K562 (cell line): ENCODE measurements around the gene LIMCH1. TPM values are rescaled to one million over a fixed set of nuclear protein-coding genes. Genes with fewer than 3 reads are reported as not detected.

Experiments used
- ATAC-seq: fragments of 200-7000 bp; cut with Tn5 transposase; 3 replicates; pipeline ENCODE4 v1.9.1; 2020; ENCODE audit warnings: moderate library complexity
- BruUV-seq: library from RNA; stranded (reverse); fragments of 400-500 nt; replicated peaks from 2 replicates; lab custom pipeline; 2021; lab: Mats Ljungman, UMichigan
- CTCF ChIA-PET: fragments of 300-600 bp; formaldehyde crosslinking; extraction: SDS; loops from one replicate; lab custom pipeline; 2021; ENCODE audit warnings: low intra/inter-chr PET ratio; lab: Yijun Ruan, JAX
- POLR2A ChIA-PET: fragments of 300-600, 350-650 bp; sonication (Branson Sonifier 250); formaldehyde crosslinking; extraction: SDS; loops from one replicate; lab custom pipeline; 2021; ENCODE audit warnings: antibody characterized with exemption, inconsistent platforms; lab: Yijun Ruan, JAX
- DNase-seq, 4 experiments: peaks; one replicate each; pipeline versions ENCODE4 v3.0.0 to v3.0.0-alpha.2; 2011 to 2018; ENCODE audit warnings: low spot score in 3 of 4, mixed read lengths in 3 of 4; ENCODE audit errors: extremely low read depth in 1 of 4
- FAIRE-seq: peaks from 2 replicates; lab custom pipeline; 2011; peaks lifted over from hg19 to GRCh38; lab: Jason Lieb, UNC
- H2AFZ ChIP-seq: 2 replicates; pipeline ENCODE4 v1.6.0; 2011; ENCODE audit warnings: low read depth, low read length, control low read depth, inconsistent platforms
- H3K27ac ChIP-seq: fragments of 200-600 bp; 3 replicates; pipeline ENCODE4 v1.8.0; 2011; ENCODE audit warnings: low read depth, mild to moderate bottlenecking, control low read depth, inconsistent platforms, low read length, moderate library complexity, mixed read lengths; ENCODE audit errors: extremely low read depth
- H3K27me3 ChIP-seq, 2 experiments: fragments of 300-600 bp in 1 of 2; 2 replicates in 1 of 2; 3 replicates in 1 of 2; pipeline versions ENCODE4 v1.6.0 to v1.8.0; 2011; ENCODE audit warnings: inconsistent platforms in 2 of 2, low read length in 2 of 2, mild to moderate bottlenecking in 1 of 2, mixed read lengths in 1 of 2, moderate library complexity in 1 of 2; ENCODE audit not compliant: control insufficient read depth in 2 of 2, insufficient read depth in 2 of 2
- H3K36me3 ChIP-seq: fragments of 300-600 bp; 3 replicates; pipeline ENCODE4 v1.8.0; 2011; ENCODE audit warnings: mild to moderate bottlenecking, low read length, inconsistent platforms; ENCODE audit not compliant: control insufficient read depth, insufficient read depth
- H3K4me1 ChIP-seq, 2 experiments: fragments of 200-600 bp in 1 of 2; replicated peaks in 1 of 2; 2 replicates in 1 of 2; 3 replicates in 1 of 2; pipeline versions ENCODE4 v1.5.1 to v1.8.0; 2011; ENCODE audit warnings: inconsistent platforms in 2 of 2, low read length in 2 of 2, mild to moderate bottlenecking in 1 of 2, mixed read lengths in 1 of 2, moderate library complexity in 1 of 2; ENCODE audit not compliant: control insufficient read depth in 2 of 2, insufficient read depth in 2 of 2
- H3K4me2 ChIP-seq: 2 replicates; pipeline ENCODE4 v1.6.1; 2011; ENCODE audit warnings: low read length, control low read depth, inconsistent platforms, mixed read lengths; ENCODE audit not compliant: insufficient read depth
- H3K4me3 ChIP-seq: fragments of 200-600 bp; sonication (generic), shearing (Covaris generic); 2 replicates; pipeline ENCODE4 v1.5.1; 2016; ENCODE audit warnings: control low read depth, inconsistent platforms
- H3K79me2 ChIP-seq: fragments of 200-600 bp; 3 replicates; pipeline ENCODE4 v1.8.0; 2011; ENCODE audit warnings: low read length, inconsistent platforms; ENCODE audit not compliant: control insufficient read depth, insufficient read depth
- H3K9ac ChIP-seq, 2 experiments: 2 replicates each; pipeline versions ENCODE4 v1.6.0 to v1.6.1; 2011; ENCODE audit warnings: low read depth in 2 of 2, low read length in 2 of 2, control low read depth in 1 of 2, inconsistent platforms in 1 of 2, mild to moderate bottlenecking in 1 of 2, mixed read lengths in 1 of 2; ENCODE audit not compliant: insufficient read depth in 1 of 2
- H3K9me1 ChIP-seq: one replicate; pipeline ENCODE4 v1.6.0; 2011; ENCODE audit warnings: inconsistent platforms, mild to moderate bottlenecking, low read length, moderate library complexity; ENCODE audit not compliant: control insufficient read depth, insufficient read depth
- H3K9me3 ChIP-seq: replicated peaks from 2 replicates; pipeline ENCODE4 v1.5.1; 2011; ENCODE audit warnings: low read depth, low read length, inconsistent platforms; ENCODE audit not compliant: control insufficient read depth, insufficient read depth
- H4K20me1 ChIP-seq: replicated peaks from 2 replicates; pipeline ENCODE4 v1.6.1; 2011; ENCODE audit warnings: low read length, inconsistent platforms, mixed read lengths; ENCODE audit not compliant: control insufficient read depth, insufficient read depth
- CBFB ChIP-seq: sonication (generic); formaldehyde crosslinking; IDR thresholded peaks from 2 replicates; pipeline ENCODE4 v1.4.0; 2020; ENCODE audit warnings: mild to moderate bottlenecking, missing genetic modification reagents
- CHD1 ChIP-seq: fragments of 200-600 bp; sonication (generic); IDR thresholded peaks from one replicate; pipeline ENCODE4 v1.6.1; 2012; ENCODE audit warnings: mild to moderate bottlenecking, moderate library complexity, low read length, inconsistent platforms
- HDAC1 ChIP-seq, 2 experiments: fragments of 450-650 bp; IDR thresholded peaks; 2 replicates each; pipeline ENCODE4 v1.6.1; 2016 to 2017; ENCODE audit warnings: inconsistent platforms in 1 of 2, mild to moderate bottlenecking in 1 of 2, moderate library complexity in 1 of 2
- PTBP1 ChIP-seq: fragments of 200-400 bp; formaldehyde crosslinking; IDR thresholded peaks from 2 replicates; pipeline ENCODE4 v1.6.1; 2017; ENCODE audit warnings: low read depth, low read length
- ZNF239 ChIP-seq: fragments of 250-450 bp; sonication (Bioruptor Pico); IDR thresholded peaks from 2 replicates; pipeline ENCODE4 v1.4.0; 2020; ENCODE audit warnings: mild to moderate bottlenecking
- ZNF77 ChIP-seq: fragments of 250-450 bp; sonication (Bioruptor Pico); IDR thresholded peaks from 2 replicates; pipeline ENCODE4 v1.5.0; 2020
- WGBS: fragments of 100-300 bp; shearing (Covaris generic); methylation state at CpG from one replicate; pipeline ENCODE4 v1.1.6; 2016; ENCODE audit warnings: low coverage, mixed read lengths; ENCODE audit not compliant: insufficient coverage; ENCODE audit errors: missing lambda C conversion rate; 5-methylcytosine and 5-hydroxymethylcytosine counted together
- in situ Hi-C: fragments of 300-500 bp; cut with MboI; formaldehyde crosslinking; loops from 4 replicates; pipeline ENCODE4 v1.15.0; 2018; ENCODE audit warnings: inconsistent platforms, mixed read lengths
- intact Hi-C: fragments of 100-400 bp; cut with micrococcal nuclease; formaldehyde crosslinking; loops from 2 replicates; pipeline ENCODE4 v1.14.2; 2022
- polyA plus RNA-seq, 8 experiments: library from polyadenylated mRNA; depleted of rRNA in 4 of 8; stranded (reverse) in 5 of 8; unstranded in 3 of 8; fragments of >200 nt; fragmentation: Nextera tagmentation in 2 of 8; fragmentation: Illumina TruSeq in 1 of 8; extraction: Ambion mirVana in 2 of 8; extraction: Trizol in 1 of 8; gene quantifications; 2 replicates each; pipeline versions ENCODE4 v1.2.1 to v1.2.3, GENCODE V29; 2011 to 2014; ENCODE audit warnings: inconsistent platforms in 1 of 8, missing spikeins in 1 of 8
- total RNA-seq, 7 experiments: library from RNA; depleted of rRNA in 6 of 7; stranded (reverse); fragments of >200 nt in 6 of 7; fragmentation: Illumina TruSeq in 2 of 7; extraction: Trizol in 2 of 7; gene quantifications; 2 replicates each; pipeline versions ENCODE4 v1.2.1 to v1.2.3, GENCODE V29; 2011 to 2021; ENCODE audit warnings: low replicate concordance in 1 of 7
- TF ChIP-seq, protein P1 (sequence below), 2 experiments: fragments of 450-650 bp; formaldehyde crosslinking in 1 of 2; IDR thresholded peaks; 2 replicates each; pipeline versions ENCODE4 v1.4.0 to v1.6.1; 2014 to 2020; ENCODE audit warnings: mild to moderate bottlenecking in 2 of 2, borderline replicate concordance in 1 of 2, low read depth in 1 of 2
- TF ChIP-seq, protein P2 (sequence below): fragments of 450-650 bp; IDR thresholded peaks from 2 replicates; pipeline ENCODE4 v1.6.1; 2014; ENCODE audit warnings: low read depth, mild to moderate bottlenecking, moderate library complexity, borderline replicate concordance
- TF ChIP-seq, protein P3 (sequence below), 2 experiments: IDR thresholded peaks in 1 of 2; conservative IDR thresholded peaks in 1 of 2; 2 replicates each; pipeline ENCODE4 v1.6.1; 2016; ENCODE audit warnings: low read depth in 2 of 2, mild to moderate bottlenecking in 1 of 2, missing compliant biosample characterization in 1 of 2, missing genetic modification characterization in 1 of 2, moderate library complexity in 1 of 2

The LIMCH1 gene
- total and polyA plus RNA-seq, 9 of the 15 experiments (the other 6 are each of a cell fraction or from before 2014, with no cell fraction given) = 0.35 TPM; not detected in 8

DNA sequence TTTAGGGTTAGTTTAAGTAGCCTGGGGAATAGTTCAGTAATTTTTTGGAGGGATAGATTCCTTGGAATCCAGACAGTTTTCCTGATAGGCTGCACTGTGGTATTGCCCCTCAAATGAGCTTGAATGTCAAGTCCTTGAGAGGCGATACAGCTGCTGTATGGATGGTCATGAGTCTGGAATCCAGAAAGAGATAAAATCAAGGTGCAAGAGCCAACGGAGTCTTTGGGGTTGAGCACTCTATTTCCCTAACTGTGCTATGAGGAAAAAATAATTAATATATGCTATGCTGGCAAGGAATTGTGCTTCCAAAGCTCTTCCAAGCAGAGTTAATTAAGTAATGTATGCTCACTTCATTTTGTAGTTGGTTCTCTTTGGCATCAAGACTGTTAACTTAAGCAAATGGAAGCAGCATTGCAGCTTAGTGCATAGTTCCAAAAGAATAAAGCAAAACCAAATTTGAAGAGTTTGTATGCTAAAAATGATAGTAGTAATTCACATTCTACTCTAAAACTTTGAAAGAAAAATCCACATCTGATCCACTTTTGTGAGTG, 48.8 kb downstream of the LIMCH1 start:
- WGBS = 0% methylated on average over 2 of the region's 2 CpGs
- FAIRE-seq (no peak), ATAC-seq (no peak), DNase-seq (no peak)
- POLR2A ChIA-PET = no interaction called here
- no peaks in the 10 kb centered on the region for H3K36me3 ChIP-seq
- H3K9me3 ChIP-seq = no peaks in the 10 kb centered on the region
- intact Hi-C loops = no loop called here
- no peak overlapping the region for H3K4me3 ChIP-seq
- no peak overlapping the region for H3K4me2 ChIP-seq
- BruUV-seq = no TSS peak
- no peaks in the 10 kb centered on the region for H3K9me1 ChIP-seq
- no peak overlapping the region for H3K9ac ChIP-seq
- CTCF ChIA-PET = no interaction called here
- H2AFZ ChIP-seq = no peak overlapping the region
- no peaks in the 10 kb centered on the region for H3K79me2 ChIP-seq
- no peak overlapping the region for H3K27ac ChIP-seq
- no peaks in the 10 kb centered on the region for H3K27me3 ChIP-seq
- in situ Hi-C loops = no loop called here
- H4K20me1 ChIP-seq = no peaks in the 10 kb centered on the region
- no peaks in the 10 kb centered on the region for H3K4me1 ChIP-seq
- no peak for TF ChIP-seq HDAC1 (IDR thresholded peaks at IDR 0.05)
- TF ChIP-seq, protein P1, sequence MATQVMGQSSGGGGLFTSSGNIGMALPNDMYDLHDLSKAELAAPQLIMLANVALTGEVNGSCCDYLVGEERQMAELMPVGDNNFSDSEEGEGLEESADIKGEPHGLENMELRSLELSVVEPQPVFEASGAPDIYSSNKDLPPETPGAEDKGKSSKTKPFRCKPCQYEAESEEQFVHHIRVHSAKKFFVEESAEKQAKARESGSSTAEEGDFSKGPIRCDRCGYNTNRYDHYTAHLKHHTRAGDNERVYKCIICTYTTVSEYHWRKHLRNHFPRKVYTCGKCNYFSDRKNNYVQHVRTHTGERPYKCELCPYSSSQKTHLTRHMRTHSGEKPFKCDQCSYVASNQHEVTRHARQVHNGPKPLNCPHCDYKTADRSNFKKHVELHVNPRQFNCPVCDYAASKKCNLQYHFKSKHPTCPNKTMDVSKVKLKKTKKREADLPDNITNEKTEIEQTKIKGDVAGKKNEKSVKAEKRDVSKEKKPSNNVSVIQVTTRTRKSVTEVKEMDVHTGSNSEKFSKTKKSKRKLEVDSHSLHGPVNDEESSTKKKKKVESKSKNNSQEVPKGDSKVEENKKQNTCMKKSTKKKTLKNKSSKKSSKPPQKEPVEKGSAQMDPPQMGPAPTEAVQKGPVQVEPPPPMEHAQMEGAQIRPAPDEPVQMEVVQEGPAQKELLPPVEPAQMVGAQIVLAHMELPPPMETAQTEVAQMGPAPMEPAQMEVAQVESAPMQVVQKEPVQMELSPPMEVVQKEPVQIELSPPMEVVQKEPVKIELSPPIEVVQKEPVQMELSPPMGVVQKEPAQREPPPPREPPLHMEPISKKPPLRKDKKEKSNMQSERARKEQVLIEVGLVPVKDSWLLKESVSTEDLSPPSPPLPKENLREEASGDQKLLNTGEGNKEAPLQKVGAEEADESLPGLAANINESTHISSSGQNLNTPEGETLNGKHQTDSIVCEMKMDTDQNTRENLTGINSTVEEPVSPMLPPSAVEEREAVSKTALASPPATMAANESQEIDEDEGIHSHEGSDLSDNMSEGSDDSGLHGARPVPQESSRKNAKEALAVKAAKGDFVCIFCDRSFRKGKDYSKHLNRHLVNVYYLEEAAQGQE (IDR thresholded peaks at IDR 0.05; ENCODE audit: borderline replicate concordance) = no peak
- TF ChIP-seq, protein P1 (CRISPR knock-in tag; IDR thresholded peaks at IDR 0.05; ENCODE audit: low read depth) = no peak
- TF ChIP-seq, protein P2, sequence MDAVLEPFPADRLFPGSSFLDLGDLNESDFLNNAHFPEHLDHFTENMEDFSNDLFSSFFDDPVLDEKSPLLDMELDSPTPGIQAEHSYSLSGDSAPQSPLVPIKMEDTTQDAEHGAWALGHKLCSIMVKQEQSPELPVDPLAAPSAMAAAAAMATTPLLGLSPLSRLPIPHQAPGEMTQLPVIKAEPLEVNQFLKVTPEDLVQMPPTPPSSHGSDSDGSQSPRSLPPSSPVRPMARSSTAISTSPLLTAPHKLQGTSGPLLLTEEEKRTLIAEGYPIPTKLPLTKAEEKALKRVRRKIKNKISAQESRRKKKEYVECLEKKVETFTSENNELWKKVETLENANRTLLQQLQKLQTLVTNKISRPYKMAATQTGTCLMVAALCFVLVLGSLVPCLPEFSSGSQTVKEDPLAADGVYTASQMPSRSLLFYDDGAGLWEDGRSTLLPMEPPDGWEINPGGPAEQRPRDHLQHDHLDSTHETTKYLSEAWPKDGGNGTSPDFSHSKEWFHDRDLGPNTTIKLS = no peak
- TF ChIP-seq ZNF77 (CRISPR knock-in tag) = no peak
- no peak for TF ChIP-seq CBFB (CRISPR knock-in tag)
- TF ChIP-seq CHD1 = no peak
- TF ChIP-seq ZNF239 (CRISPR knock-in tag) = no peak
- no peak for TF ChIP-seq PTBP1
- TF ChIP-seq, protein P3, sequence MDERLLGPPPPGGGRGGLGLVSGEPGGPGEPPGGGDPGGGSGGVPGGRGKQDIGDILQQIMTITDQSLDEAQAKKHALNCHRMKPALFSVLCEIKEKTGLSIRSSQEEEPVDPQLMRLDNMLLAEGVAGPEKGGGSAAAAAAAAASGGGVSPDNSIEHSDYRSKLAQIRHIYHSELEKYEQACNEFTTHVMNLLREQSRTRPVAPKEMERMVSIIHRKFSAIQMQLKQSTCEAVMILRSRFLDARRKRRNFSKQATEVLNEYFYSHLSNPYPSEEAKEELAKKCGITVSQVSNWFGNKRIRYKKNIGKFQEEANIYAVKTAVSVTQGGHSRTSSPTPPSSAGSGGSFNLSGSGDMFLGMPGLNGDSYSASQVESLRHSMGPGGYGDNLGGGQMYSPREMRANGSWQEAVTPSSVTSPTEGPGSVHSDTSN (CRISPR knock-in tag; IDR thresholded peaks at IDR 0.05; ENCODE audit: low read depth) = no peak
- TF ChIP-seq, protein P3 (tag; conservative IDR thresholded peaks at IDR 0.05; ENCODE audit: low read depth) = no peak
